ENCODE results near the gene PARP12. TPM values are rescaled to one million over a fixed set of nuclear protein-coding genes. Genes with fewer than 3 reads are reported as not detected.

PARP12 gene
- total RNA-seq, 1 donor from 2014 or later: 16.4 TPM

DNA sequence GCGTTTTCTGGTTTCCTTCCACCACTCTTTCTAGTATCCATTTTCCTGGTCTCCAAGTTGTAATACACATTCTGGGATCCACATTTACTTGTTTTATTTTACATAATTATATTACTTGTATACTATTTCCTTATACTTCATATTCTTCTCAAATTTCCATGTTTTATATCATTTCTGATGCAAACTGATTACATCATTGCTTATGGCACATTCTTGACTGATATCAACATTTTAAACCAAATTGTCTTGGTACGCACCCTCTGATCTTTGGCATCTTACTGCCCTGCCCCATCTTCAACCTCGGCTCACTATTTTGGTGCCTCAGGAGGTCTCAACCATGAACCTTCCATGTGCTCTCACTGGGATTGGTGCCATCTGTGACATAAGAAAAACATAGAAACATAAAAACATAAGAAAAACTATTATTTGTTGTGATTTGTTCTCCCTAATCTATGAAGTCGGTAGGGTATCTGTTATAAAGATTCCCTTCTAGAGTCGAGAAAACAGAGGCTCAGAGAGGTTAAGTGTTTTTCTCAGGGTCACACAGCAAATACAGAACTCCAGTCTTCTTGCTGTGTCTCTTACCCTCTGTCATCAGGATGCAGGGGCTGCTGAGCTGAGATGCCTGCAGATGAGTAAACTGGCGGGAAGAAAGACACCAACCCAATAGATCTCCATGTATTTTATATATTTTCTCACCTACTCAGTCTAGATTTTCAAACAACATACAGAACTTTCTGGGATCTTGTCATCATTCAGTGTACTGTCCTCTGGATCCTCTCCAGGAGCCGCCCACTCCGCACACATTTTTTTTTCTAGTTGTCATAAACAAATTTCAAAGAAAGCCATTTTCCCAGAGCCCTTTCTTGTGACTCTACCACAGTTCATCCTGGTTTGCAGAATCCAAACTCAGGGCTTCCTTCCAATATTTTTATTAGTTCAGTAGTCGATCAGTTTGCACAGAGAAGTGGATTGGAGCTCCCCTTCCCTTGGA is 79.5 kb downstream of the PARP12 start:
- TF ChIP-seq, protein P1, sequence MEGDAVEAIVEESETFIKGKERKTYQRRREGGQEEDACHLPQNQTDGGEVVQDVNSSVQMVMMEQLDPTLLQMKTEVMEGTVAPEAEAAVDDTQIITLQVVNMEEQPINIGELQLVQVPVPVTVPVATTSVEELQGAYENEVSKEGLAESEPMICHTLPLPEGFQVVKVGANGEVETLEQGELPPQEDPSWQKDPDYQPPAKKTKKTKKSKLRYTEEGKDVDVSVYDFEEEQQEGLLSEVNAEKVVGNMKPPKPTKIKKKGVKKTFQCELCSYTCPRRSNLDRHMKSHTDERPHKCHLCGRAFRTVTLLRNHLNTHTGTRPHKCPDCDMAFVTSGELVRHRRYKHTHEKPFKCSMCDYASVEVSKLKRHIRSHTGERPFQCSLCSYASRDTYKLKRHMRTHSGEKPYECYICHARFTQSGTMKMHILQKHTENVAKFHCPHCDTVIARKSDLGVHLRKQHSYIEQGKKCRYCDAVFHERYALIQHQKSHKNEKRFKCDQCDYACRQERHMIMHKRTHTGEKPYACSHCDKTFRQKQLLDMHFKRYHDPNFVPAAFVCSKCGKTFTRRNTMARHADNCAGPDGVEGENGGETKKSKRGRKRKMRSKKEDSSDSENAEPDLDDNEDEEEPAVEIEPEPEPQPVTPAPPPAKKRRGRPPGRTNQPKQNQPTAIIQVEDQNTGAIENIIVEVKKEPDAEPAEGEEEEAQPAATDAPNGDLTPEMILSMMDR (IDR thresholded peaks at IDR 0.05; ENCODE audit: borderline replicate concordance): no peak
- Histone ChIP-seq H3K4me3 (no peak overlapping the region), H3K4me1 (no peaks in the 10 kb centered on the region), H3K27ac (replicated peaks) (no peak overlapping the region), H3K27me3 (ENCODE audit: low read depth) (peaks cover 6% of the 10 kb centered on the region), H3K36me3 (no peaks in the 10 kb centered on the region), H3K9me3 (replicated peaks) (no peaks in the 10 kb centered on the region)
- DNase-seq: no peak
- intact Hi-C loops (cut with micrococcal nuclease): no loop called here

GRCh38 chr7:139981511-139981895 is 81.2 kb downstream of the PARP12 start:
- intact Hi-C loops (cut with micrococcal nuclease): no loop called here
- Histone ChIP-seq H3K4me3 (no peak overlapping the region), H3K4me1 (no peaks in the 10 kb centered on the region), H3K27me3 (ENCODE audit: low read depth) (peaks cover 6% of the 10 kb centered on the region), H3K27ac (replicated peaks) (no peak overlapping the region), H3K36me3 (no peaks in the 10 kb centered on the region), H3K9me3 (replicated peaks) (no peaks in the 10 kb centered on the region)
- TF ChIP-seq, protein P1 (IDR thresholded peaks at IDR 0.05; ENCODE audit: borderline replicate concordance): no peak
- DNase-seq: no peak

DNA sequence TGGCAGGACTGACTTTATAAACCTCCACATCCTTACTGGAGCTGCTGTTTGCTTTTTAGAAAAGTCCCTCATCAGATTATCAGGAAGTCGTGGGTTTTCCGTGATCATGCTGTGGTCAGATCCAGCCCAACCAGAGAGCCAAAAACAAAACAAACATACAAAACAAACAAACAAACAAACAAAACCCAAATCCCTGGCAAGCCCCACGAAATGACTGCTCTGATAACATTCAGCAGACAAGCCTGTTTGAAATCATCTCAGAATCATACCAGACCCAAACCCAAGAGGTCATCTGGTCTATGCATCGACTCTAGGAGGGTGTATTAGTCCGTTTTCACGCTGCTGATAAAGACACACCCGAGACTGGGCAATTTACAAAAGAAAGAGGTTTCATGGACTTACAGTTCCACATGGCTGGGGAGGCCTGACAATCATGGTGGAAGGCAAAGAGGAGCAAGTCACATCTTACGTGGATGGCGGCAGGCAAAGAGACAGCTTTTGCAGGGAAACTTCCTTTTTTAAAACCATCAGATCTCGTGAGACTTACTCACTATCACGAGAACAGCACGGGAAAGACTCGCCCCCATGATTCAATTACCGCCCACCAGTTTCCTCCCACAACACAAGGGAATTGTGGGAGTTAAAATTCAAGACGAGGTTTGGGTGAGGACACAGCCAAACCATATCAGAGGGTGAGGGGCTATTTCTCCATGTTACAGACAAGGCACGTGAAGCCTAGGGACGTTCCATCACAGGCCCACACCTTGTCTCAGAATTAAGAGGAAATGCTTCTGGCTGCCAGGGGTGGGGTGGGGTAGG is 85.7 kb downstream of the PARP12 start:
- H3K9me3 ChIP-seq (replicated peaks): no peaks in the 10 kb centered on the region
- no peak overlapping the region for H3K27ac ChIP-seq (replicated peaks)
- no peak overlapping the region for H3K4me3 ChIP-seq
- TF ChIP-seq, protein P1 (IDR thresholded peaks at IDR 0.05; ENCODE audit: borderline replicate concordance): no peak
- peaks cover under 1% of the 10 kb centered on the region for H3K27me3 ChIP-seq (ENCODE audit: low read depth)
- H3K36me3 ChIP-seq: no peaks in the 10 kb centered on the region
- intact Hi-C loops (cut with micrococcal nuclease): no loop called here
- H3K4me1 ChIP-seq: no peaks in the 10 kb centered on the region
- DNase-seq: no peak

DNA sequence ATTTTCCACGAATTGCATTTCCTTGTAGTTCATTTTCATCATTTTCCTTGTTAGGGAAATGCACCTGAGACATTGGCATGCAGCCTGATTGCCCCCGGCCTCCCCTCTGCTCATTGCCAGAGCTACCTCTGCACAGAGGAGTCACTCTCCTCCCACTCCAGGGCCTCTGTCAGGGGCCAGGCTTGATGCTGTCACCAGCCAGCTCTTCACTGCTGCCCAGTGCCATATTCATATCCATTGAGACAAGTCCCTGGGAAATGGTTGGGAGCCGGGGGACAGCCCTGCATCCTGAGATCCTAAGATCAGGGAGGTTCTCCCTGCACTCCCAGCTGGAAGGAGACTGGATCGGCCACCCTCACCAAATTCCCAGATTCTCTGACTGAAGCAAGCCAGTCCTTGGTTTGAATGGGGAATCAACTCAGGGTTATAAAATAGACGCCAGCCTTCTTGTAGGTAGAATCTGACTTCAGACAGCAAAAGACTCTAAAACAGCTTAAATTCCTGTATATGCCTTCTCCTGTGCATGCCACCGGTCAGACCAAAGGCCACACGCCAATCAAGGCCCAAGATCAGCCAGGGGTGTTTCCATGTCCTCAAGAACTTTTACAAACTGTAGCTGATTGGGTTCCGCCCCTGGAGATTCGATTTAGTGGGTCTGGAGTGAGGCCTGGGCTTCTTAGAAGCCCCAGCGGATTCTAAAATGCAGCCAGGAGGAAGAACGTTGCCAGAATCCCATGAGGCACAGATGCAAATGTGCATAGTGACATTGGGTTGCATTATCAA is 86.5 kb downstream of the PARP12 start:
- TF ChIP-seq, protein P1 (IDR thresholded peaks at IDR 0.05; ENCODE audit: borderline replicate concordance): no peak
- intact Hi-C loops (cut with micrococcal nuclease): no loop called here
- H3K27ac ChIP-seq (replicated peaks): no peak overlapping the region
- H3K36me3 ChIP-seq: no peaks in the 10 kb centered on the region
- no peak overlapping the region for H3K4me3 ChIP-seq
- DNase-seq: no peak
- H3K27me3 ChIP-seq (ENCODE audit: low read depth): peaks cover 8% of the 10 kb centered on the region
- H3K4me1 ChIP-seq: no peaks in the 10 kb centered on the region
- no peaks in the 10 kb centered on the region for H3K9me3 ChIP-seq (replicated peaks)
